ENCODE results near the gene TMEM35B. TPM values are rescaled to one million over a fixed set of nuclear protein-coding genes. Genes with fewer than 3 reads are reported as not detected.

Gene TMEM35B
- total and polyA plus RNA-seq, 9 of the 15 experiments (the other 6 are each of a cell fraction or from before 2014, with no cell fraction given): 11.4 to 142 (median 21.4) TPM

DNA sequence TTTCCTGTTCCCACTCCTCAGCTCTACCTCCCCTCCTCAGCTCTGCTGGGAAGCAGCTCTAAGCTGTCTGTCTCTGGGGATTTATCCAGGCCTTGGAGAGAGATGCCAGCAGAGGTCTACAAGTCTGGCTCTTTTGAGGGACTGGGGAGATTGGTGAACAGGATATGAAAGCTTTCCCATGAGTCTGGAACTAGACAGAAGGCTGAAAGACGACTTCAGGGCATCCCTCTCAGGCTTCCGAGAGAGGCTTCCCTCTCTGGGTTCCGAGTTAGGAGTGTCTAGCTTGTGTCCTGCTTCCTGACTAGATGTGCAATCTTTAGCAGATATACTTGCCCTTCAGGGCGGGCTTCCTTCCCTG is 733 bp downstream of the TMEM35B start:
- CTCF ChIA-PET (ENCODE audit: low intra/inter-chr PET ratio): no interaction called here
- Histone ChIP-seq H3K27me3 (ENCODE audit: control insufficient read depth in 2 of 2, insufficient read depth in 2 of 2, low read length in 2 of 2) (no peaks in the 10 kb centered on the region), H2AFZ (ENCODE audit: low read depth, low read length) (peak overlapping the region; percentile 97), H3K27ac (ENCODE audit: extremely low read depth, low read depth, low read length) (peak overlapping the region; percentile 74; the same call in 2 of the 3 replicates), H3K4me3 (peak overlapping the region; percentile 53), H4K20me1 (replicated peaks; ENCODE audit: control insufficient read depth, insufficient read depth, low read length) (no peaks in the 10 kb centered on the region), H3K9ac (ENCODE audit: insufficient read depth in 1 of 2, low read depth in 2 of 2, low read length in 2 of 2) (peak overlapping the region; percentile 83 to 95; a peak in 3 of 4 replicates), H3K9me1 (ENCODE audit: control insufficient read depth, insufficient read depth, low read length) (peaks cover 3% of the 10 kb centered on the region), H3K9me3 (replicated peaks; ENCODE audit: control insufficient read depth, insufficient read depth, low read depth, low read length) (no peaks in the 10 kb centered on the region), H3K79me2 (ENCODE audit: control insufficient read depth, insufficient read depth, low read length) (peaks cover 12% of the 10 kb centered on the region; the same call in 2 of the 3 replicates), H3K36me3 (ENCODE audit: control insufficient read depth, insufficient read depth, low read length) (peaks cover 14% of the 10 kb centered on the region; the same call in 2 of the 3 replicates), H3K4me1 (replicated peaks in 1 of 2; ENCODE audit: control insufficient read depth in 2 of 2, insufficient read depth in 2 of 2, low read length in 2 of 2) (peaks cover 6 to 8% of the 10 kb centered on the region in 2 experiments; a peak in 4 of 5 replicates), H3K4me2 (ENCODE audit: insufficient read depth, low read length) (peak overlapping the region; percentile 91)
- FAIRE-seq (peak; percentile 79), DNase-seq (ENCODE audit: extremely low read depth in 1 of 4, low spot score in 3 of 4) (no peak), ATAC-seq (peak; percentile 64)
- TF ChIP-seq NFXL1 (CRISPR knock-in tag; IDR thresholded peaks at IDR 0.05): no peak
- TF ChIP-seq ELF2 (CRISPR knock-in tag; IDR thresholded peaks at IDR 0.05): no peak
- 0 out of 2 replicates have a peak, but pooled peaks have one; percentile 30 for TF ChIP-seq SP1 (CRISPR knock-in tag; IDR thresholded peaks at IDR 0.05)
- TF ChIP-seq EP400 (IDR thresholded peaks at IDR 0.05): no peak
- TF ChIP-seq MAZ (CRISPR knock-in tag; conservative IDR thresholded peaks at IDR 0.05 in 1 of 2, IDR thresholded peaks at IDR 0.05 in 1 of 2): peak in 1 of 2 experiments; percentile 4; a peak in 1 of 4 replicates
- TF ChIP-seq CBFA2T3 (IDR thresholded peaks at IDR 0.05): no peak
- TF ChIP-seq TAL1 (IDR thresholded peaks at IDR 0.05): no peak
- TF ChIP-seq CEBPG (CRISPR knock-in tag; IDR thresholded peaks at IDR 0.05): no peak
- TF ChIP-seq CEBPG (tag; conservative IDR thresholded peaks at IDR 0.05 in 1 of 2, IDR thresholded peaks at IDR 0.05 in 1 of 2): peak in 1 of 2 experiments; percentile 19; a peak in 1 of 4 replicates
- in situ Hi-C loops (cut with MboI): no loop called here
- intact Hi-C loops (cut with micrococcal nuclease): no loop called here
- WGBS (ENCODE audit: insufficient coverage, low coverage, missing lambda C conversion rate): 1% methylated on average over 4 of the region's 4 CpGs
- POLR2A ChIA-PET: interaction anchor here (0.6 to 6.0 kb wide), 11 partner anchors 9 to 454 kb away, joined by 3 to 28 read pairs (median 5); partner anchors contain the start of genes SFPQ and ZMYM6
- BruUV-seq (replicated peaks): TSS peak; percentile 54
